SK-N-MC (cell line): Measurements from ENCODE around the gene ZNF407.

Experiments used
- DNase-seq: peaks from one replicate; pipeline ENCODE4 v3.0.0-alpha.2; 2011; ENCODE audit warnings: low read depth, low spot score
- H3K27ac ChIP-seq: fragments of 200-600 bp; sonication (generic); 2 replicates; pipeline ENCODE4 v1.5.1; 2016; ENCODE audit warnings: mixed run types
- H3K36me3 ChIP-seq: fragments of 200-600 bp; sonication (generic); 2 replicates; pipeline ENCODE4 v1.6.1; 2017; ENCODE audit warnings: antibody characterized with exemption, low read length, mixed read lengths; ENCODE audit not compliant: insufficient read depth
- H3K4me3 ChIP-seq: fragments of 200-600 bp; sonication (generic); 2 replicates; pipeline ENCODE4 v1.5.1; 2016
- H3K9ac ChIP-seq: fragments of 200-600 bp; sonication (generic); 2 replicates; pipeline ENCODE4 v1.8.0; 2017; ENCODE audit warnings: mixed run types, mixed read lengths; ENCODE audit not compliant: insufficient read length
- H3K9me3 ChIP-seq: fragments of 200-600 bp; sonication (generic); 2 replicates; pipeline ENCODE4 v1.6.1; 2017; ENCODE audit warnings: low read depth, mild to moderate bottlenecking, antibody characterized with exemption, low read length, moderate library complexity, mixed read lengths
- EZH2 ChIP-seq: fragments of 200-600 bp; sonication (generic); IDR thresholded peaks from one replicate; pipeline ENCODE4 v1.6.1; 2017; ENCODE audit warnings: antibody characterized with exemption
- FOXP2 ChIP-seq: optimal IDR thresholded peaks from 2 replicates; pipeline ENCODE3; 2011; ENCODE audit warnings: mild to moderate bottlenecking, moderate library complexity; ENCODE audit not compliant: insufficient read depth; ENCODE audit errors: extremely low read length, control extremely low read depth
- POLR2AphosphoS5 ChIP-seq: IDR thresholded peaks from 2 replicates; pipeline ENCODE4 v1.6.1; 2012; ENCODE audit warnings: mild to moderate bottlenecking, low read depth, low read length, borderline replicate concordance

ZNF407 gene

GRCh38 chr18:74577019-74577418, 20.7 kb upstream of the ZNF407 start:
- no peak for TF ChIP-seq POLR2AphosphoS5
- no peak for TF ChIP-seq EZH2
- no peak for TF ChIP-seq FOXP2
- no peak for DNase-seq

GRCh38 chr18:74579496-74580065, 18.1 kb upstream of the ZNF407 start:
- Histone ChIP-seq H3K9me3 (no peaks in the 10 kb centered on the region), H3K4me3 (no peak overlapping the region), H3K36me3 (no peaks in the 10 kb centered on the region), H3K9ac (no peak overlapping the region), H3K27ac (no peak overlapping the region)
- no peak for DNase-seq
- TF ChIP-seq EZH2, result no peak
- TF ChIP-seq POLR2AphosphoS5, result no peak
- no peak for TF ChIP-seq FOXP2

More at GRCh38 chr18:74577019-74577418, 20.7 kb upstream of the ZNF407 start:
- Histone ChIP-seq H3K4me3 (no peak overlapping the region), H3K27ac (no peak overlapping the region), H3K36me3 (no peaks in the 10 kb centered on the region), H3K9me3 (no peaks in the 10 kb centered on the region), H3K9ac (no peak overlapping the region)

GRCh38 chr18:74582642-74583041, 15.0 kb upstream of the ZNF407 start:
- Histone ChIP-seq H3K36me3 (no peaks in the 10 kb centered on the region), H3K9ac (no peak overlapping the region), H3K27ac (no peak overlapping the region), H3K4me3 (no peak overlapping the region), H3K9me3 (no peaks in the 10 kb centered on the region)
- TF ChIP-seq EZH2 (no peak), POLR2AphosphoS5 (no peak), FOXP2 (no peak)
- DNase-seq, result no peak

GRCh38 chr18:74587441-74587840, 10.2 kb upstream of the ZNF407 start:
- Histone ChIP-seq H3K36me3 (no peaks in the 10 kb centered on the region), H3K9ac (no peak overlapping the region), H3K9me3 (no peaks in the 10 kb centered on the region), H3K4me3 (no peak overlapping the region), H3K27ac (no peak overlapping the region)
- TF ChIP-seq FOXP2 (no peak), POLR2AphosphoS5 (no peak), EZH2 (no peak)
- no peak for DNase-seq

- no peak overlapping the region for H3K4me3 ChIP-seq
- H3K9me3 ChIP-seq, result no peaks in the 10 kb centered on the region
- DNase-seq, result no peak
- no peaks in the 10 kb centered on the region for H3K36me3 ChIP-seq
- H3K27ac ChIP-seq, result no peak overlapping the region
- H3K9ac ChIP-seq, result no peak overlapping the region
- TF ChIP-seq POLR2AphosphoS5 (no peak), FOXP2 (no peak), EZH2 (no peak)
Observed at GRCh38 chr18:74589021-74589420, 8.6 kb upstream of the ZNF407 start.

GRCh38 chr18:74589811-74590210, 7.9 kb upstream of the ZNF407 start:
- Histone ChIP-seq H3K4me3 (no peak overlapping the region), H3K27ac (no peak overlapping the region), H3K9me3 (no peaks in the 10 kb centered on the region), H3K9ac (no peak overlapping the region), H3K36me3 (no peaks in the 10 kb centered on the region)
- no peak for DNase-seq
- TF ChIP-seq FOXP2 (no peak), POLR2AphosphoS5 (no peak), EZH2 (no peak)

GRCh38 chr18:74590671-74591070, 7.0 kb upstream of the ZNF407 start:
- Histone ChIP-seq H3K4me3 (no peak overlapping the region), H3K36me3 (no peaks in the 10 kb centered on the region), H3K9ac (no peak overlapping the region), H3K9me3 (no peaks in the 10 kb centered on the region), H3K27ac (no peak overlapping the region)
- no peak for TF ChIP-seq EZH2
- no peak for TF ChIP-seq FOXP2
- no peak for TF ChIP-seq POLR2AphosphoS5
- no peak for DNase-seq

DNA sequence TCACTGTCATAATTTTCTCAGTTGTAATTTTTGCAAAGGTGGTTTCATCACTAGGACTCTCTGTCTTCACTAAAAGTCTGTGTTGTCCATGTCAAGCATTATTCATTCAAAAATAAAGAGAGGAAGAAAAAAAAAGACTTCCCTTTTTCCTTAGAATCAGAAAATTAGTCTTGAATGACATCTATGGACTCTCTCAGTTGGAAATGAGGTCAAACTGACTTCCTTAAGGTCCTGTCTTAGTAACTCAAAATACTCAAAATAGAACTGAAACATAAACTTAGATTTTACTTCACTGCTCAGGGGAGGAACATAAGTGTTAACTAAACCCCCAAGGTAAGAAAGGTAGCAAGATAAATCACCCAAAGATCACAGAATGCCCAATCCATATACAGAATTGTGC, 2.2 kb upstream of the ZNF407 start:
- DNase-seq, result no peak
- TF ChIP-seq EZH2 (no peak), POLR2AphosphoS5 (no peak), FOXP2 (no peak)
- Histone ChIP-seq H3K9ac (peak overlapping the region; percentile 41), H3K27ac (no peak overlapping the region), H3K9me3 (no peaks in the 10 kb centered on the region), H3K4me3 (no peak overlapping the region; the same call in 1 of the 2 replicates), H3K36me3 (no peaks in the 10 kb centered on the region; the same call in 1 of the 2 replicates)

- peak overlapping the region; percentile 90 for H3K27ac ChIP-seq
- H3K36me3 ChIP-seq, result no peaks in the 10 kb centered on the region; the same call in 1 of the 2 replicates
- peak overlapping the region; percentile 92 for H3K4me3 ChIP-seq
- peak overlapping the region; percentile 98 for H3K9ac ChIP-seq
- DNase-seq, result peak; percentile 63
- no peaks in the 10 kb centered on the region for H3K9me3 ChIP-seq
- TF ChIP-seq POLR2AphosphoS5, result no peak; the same call in none of the 2 replicates
- no peak for TF ChIP-seq FOXP2
- no peak for TF ChIP-seq EZH2
Observed at GRCh38 chr18:74597034-74597661, 522 bp upstream of the ZNF407 start.
